Gastroesophageal sphincter (tissue), 4 donors: ENCODE data around the gene MITF. TPM values are rescaled to one million over a fixed set of nuclear protein-coding genes. Genes with fewer than 3 reads are reported as not detected.

Source experiments
- ATAC-seq: fragments of 150-250 bp; one replicate; pipeline ENCODE4 v1.9.1; 2016; ENCODE audit warnings: mild to moderate bottlenecking, moderate library complexity
- H3K27ac ChIP-seq, 4 donors: fragments of 200-600 bp; sonication (generic) in 3 of 4; 1 replicate in 3 of 4; 2 replicates in 1 of 4; pipeline ENCODE4 v1.5.1; 2016 to 2019
- H3K27me3 ChIP-seq: fragments of 200-600 bp; sonication (generic); one replicate; pipeline ENCODE4 v1.5.1; 2019
- H3K36me3 ChIP-seq, 2 donors: fragments of 200-600 bp; sonication (generic); one replicate each; pipeline ENCODE4 v1.5.1; 2019; ENCODE audit warnings: control low read depth in 1 of 2
- H3K4me1 ChIP-seq, 3 donors: fragments of 200-600 bp; sonication (generic); 1 replicate in 2 of 3; 2 replicates in 1 of 3; pipeline ENCODE4 v1.5.1; 2016 to 2019; ENCODE audit warnings: control low read depth in 2 of 3
- H3K4me3 ChIP-seq, 2 donors: fragments of 200-600 bp; sonication (generic); one replicate each; pipeline ENCODE4 v1.5.1; 2019; ENCODE audit warnings: mild to moderate bottlenecking in 1 of 2, moderate library complexity in 1 of 2
- H3K9me3 ChIP-seq, 3 donors: fragments of 200-600 bp; sonication (generic); one replicate each; pipeline ENCODE4 v1.5.1; 2017 to 2019; ENCODE audit warnings: control low read depth in 2 of 3
- EP300 ChIP-seq: sonication (generic); formaldehyde crosslinking; IDR thresholded peaks from one replicate; pipeline ENCODE4 v1.6.1; 2017; ENCODE audit warnings: antibody characterized with exemption, mild to moderate bottlenecking
- POLR2A ChIP-seq, 2 donors: fragments of 450-650 bp; IDR thresholded peaks; one replicate each; pipeline ENCODE4 v1.6.1; 2017; ENCODE audit warnings: antibody characterized with exemption in 2 of 2, mild to moderate bottlenecking in 2 of 2, moderate library complexity in 1 of 2
- POLR2AphosphoS5 ChIP-seq: sonication (generic); formaldehyde crosslinking; IDR thresholded peaks from one replicate; pipeline ENCODE4 v1.6.1; 2017; ENCODE audit warnings: antibody characterized with exemption
- WGBS, 2 donors: methylation state at CpG; one replicate each; pipeline ENCODE4 v1.1.5; 2018; ENCODE audit warnings: low coverage in 1 of 2; 5-methylcytosine and 5-hydroxymethylcytosine counted together
- total RNA-seq, 4 donors: library from RNA; depleted of rRNA; stranded (reverse); fragments of >200 nt; gene quantifications; one replicate each; pipeline ENCODE4 v1.1.0, GENCODE V29; 2016
- TF ChIP-seq, protein P1 (sequence below), 4 experiments: fragments of 200-600 bp in 2 of 4; fragments of 450-650 bp in 2 of 4; sonication (generic) in 1 of 4; IDR thresholded peaks; one replicate each; pipeline ENCODE4 v1.5.1; 2017 to 2019; ENCODE audit warnings: antibody characterized with exemption in 4 of 4, mild to moderate bottlenecking in 2 of 4, moderate library complexity in 2 of 4

MITF gene
- total RNA-seq, 4 donors from 2014 or later: 44.8 to 86.8 (median 77.9) TPM

DNA sequence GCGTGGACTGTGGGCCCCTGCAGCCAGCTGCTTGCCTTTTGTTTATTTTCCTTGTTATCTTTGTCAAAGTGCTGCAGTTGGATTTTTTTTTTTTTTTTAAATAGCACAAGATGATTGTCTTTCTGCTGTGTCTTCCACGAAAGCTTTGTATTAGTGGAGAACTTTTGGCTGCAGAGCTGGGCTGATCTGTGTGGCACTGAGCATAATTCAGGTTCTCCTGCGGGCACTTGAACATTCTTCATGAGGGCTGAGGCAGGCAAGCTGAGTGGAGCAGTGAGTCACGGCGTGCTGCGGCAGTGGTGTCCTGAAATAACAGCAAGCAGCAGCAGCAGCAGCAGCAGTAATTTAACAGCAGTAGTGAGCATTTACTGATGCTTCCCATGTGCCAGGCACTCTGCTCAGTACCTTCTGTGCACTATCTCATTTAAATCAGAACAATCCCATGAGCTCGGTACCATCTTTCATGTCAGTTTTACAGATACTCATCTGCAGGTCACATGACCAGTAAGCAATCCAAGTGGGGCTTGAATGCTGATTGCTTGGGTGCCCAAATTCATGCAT lies 45.8 kb downstream of the MITF start:
- H3K4me1 ChIP-seq: peaks cover 24 to 90% (median 28%) of the 10 kb centered on the region in 3 donors
- no peaks in the 10 kb centered on the region for H3K9me3 ChIP-seq
- peak overlapping the region; percentile 62 to 85 (median 70) for H3K27ac ChIP-seq
- H3K27me3 ChIP-seq: no peaks in the 10 kb centered on the region
- no peak overlapping the region for H3K4me3 ChIP-seq
- ATAC-seq: peak; percentile 70
- 33 to 42% methylated on average over 4 to 7 of the region's 7 CpGs for WGBS, 2 donors
- TF ChIP-seq POLR2AphosphoS5 (peak; percentile 50), POLR2A (IDR thresholded peaks at IDR 0.05) (no peak)
- H3K36me3 ChIP-seq: no peaks in the 10 kb centered on the region

DNA sequence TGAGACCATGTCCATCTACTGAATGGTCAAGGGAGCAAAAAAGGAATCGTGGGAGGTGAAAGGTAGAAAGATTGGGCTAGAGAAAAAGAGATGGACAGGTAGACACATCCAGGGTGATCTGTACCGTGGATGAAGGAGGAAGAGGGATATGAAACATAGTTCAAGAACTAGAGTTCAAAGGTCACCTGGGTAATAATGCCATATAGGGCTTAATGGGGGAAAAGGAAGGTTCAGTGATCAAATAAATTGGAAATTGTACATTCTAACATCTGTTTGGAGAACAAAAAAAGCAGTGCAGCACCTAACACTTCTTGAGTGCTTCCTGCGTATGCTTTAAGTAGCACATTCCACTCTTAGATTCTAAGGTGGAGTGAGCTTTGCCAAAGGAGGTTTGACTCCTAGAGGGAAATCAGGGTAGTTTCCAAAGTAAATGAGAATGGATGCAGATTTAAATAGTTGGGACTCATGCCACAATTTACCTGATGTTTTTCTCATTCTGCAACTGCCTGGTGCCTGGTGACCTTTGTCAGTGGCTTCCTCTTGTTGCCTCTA lies 46.6 kb downstream of the MITF start:
- Histone ChIP-seq H3K27me3 (no peaks in the 10 kb centered on the region), H3K27ac (peak overlapping the region; percentile 62 to 85 (median 70)), H3K36me3 (no peaks in the 10 kb centered on the region), H3K4me1 (peaks cover 25 to 93% (median 27%) of the 10 kb centered on the region in 3 donors), H3K9me3 (no peaks in the 10 kb centered on the region), H3K4me3 (no peak overlapping the region)
- ATAC-seq: no peak
- TF ChIP-seq EP300: no peak
- TF ChIP-seq, protein P1, sequence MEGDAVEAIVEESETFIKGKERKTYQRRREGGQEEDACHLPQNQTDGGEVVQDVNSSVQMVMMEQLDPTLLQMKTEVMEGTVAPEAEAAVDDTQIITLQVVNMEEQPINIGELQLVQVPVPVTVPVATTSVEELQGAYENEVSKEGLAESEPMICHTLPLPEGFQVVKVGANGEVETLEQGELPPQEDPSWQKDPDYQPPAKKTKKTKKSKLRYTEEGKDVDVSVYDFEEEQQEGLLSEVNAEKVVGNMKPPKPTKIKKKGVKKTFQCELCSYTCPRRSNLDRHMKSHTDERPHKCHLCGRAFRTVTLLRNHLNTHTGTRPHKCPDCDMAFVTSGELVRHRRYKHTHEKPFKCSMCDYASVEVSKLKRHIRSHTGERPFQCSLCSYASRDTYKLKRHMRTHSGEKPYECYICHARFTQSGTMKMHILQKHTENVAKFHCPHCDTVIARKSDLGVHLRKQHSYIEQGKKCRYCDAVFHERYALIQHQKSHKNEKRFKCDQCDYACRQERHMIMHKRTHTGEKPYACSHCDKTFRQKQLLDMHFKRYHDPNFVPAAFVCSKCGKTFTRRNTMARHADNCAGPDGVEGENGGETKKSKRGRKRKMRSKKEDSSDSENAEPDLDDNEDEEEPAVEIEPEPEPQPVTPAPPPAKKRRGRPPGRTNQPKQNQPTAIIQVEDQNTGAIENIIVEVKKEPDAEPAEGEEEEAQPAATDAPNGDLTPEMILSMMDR (IDR thresholded peaks at IDR 0.05): no peak
- no peak for TF ChIP-seq POLR2A (IDR thresholded peaks at IDR 0.05)
- no peak for TF ChIP-seq POLR2AphosphoS5
- 33 to 76% methylated on average over 2 to 3 of the region's 3 CpGs for WGBS, 2 donors

DNA sequence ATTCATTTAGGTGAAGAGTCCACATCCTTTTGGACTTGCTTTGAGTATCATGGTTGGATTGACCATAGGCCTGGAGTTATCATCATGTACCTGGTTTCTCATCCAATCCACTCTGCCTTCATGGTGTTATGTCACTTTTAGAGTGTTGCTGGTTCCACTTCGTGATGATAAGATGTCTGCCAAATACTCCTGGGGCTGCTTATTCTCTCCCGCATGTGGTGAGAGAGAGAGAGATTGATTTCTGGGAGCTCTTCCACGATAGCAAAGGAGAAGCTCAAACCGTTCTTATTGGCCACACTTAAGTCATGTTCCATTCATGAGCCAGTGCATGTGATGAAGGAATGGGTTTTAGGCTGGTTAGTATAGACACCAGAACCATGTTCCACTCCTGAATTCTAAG lies 47.6 kb downstream of the MITF start:
- Histone ChIP-seq H3K36me3 (no peaks in the 10 kb centered on the region), H3K4me3 (no peak overlapping the region), H3K4me1 (peaks cover 29 to 93% (median 32%) of the 10 kb centered on the region in 3 donors), H3K27ac (peak overlapping the region; percentile 62 to 85 (median 70)), H3K9me3 (no peaks in the 10 kb centered on the region), H3K27me3 (no peaks in the 10 kb centered on the region)
- TF ChIP-seq EP300 (no peak), POLR2A (IDR thresholded peaks at IDR 0.05) (no peak)
- TF ChIP-seq, protein P1 (IDR thresholded peaks at IDR 0.05): no peak
- no peak for ATAC-seq
- WGBS, 2 donors: 32% methylated on average over 4 of the region's 4 CpGs; no CpG with 5 or more reads in 1 of the 2 donors

DNA sequence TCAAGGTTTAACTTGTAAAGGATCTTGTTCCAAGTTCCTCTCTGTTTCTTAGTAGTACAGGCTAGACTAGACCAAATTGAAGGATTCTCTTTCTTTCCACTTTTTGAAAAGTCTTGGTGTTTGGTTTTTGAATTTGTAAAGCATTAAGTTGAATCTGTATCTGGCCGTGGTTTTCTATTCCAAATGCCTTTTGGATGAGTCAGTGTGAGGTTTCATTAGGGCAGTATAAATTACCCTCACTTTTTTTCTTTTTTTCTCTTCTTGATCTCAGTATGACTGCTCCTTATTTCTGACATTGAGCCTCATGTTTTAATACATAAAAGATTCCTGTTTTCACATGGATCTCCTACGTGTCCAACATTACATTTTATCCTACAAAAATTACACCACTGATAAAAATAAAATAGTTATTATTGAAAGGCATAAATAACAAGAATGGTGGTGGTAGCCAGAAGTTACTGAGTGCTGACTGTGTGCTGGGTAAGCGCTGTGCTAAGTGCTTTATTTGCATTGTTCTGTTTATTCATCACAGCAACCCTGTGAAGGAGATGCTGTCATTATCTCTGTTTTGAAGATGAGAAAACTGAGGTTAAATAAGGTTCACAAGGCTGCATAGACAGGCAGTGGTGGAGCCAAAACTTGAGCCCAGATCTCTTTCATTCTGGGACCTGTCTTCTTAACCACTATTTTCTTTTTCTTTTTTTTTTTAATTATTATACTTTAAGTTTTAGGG lies 48.3 kb downstream of the MITF start:
- ATAC-seq: peak; percentile 55
- 29 to 30% methylated on average over 3 of the region's 3 CpGs for WGBS, 2 donors
- H3K4me3 ChIP-seq: no peak overlapping the region
- no peaks in the 10 kb centered on the region for H3K9me3 ChIP-seq
- TF ChIP-seq POLR2AphosphoS5 (no peak), POLR2A (IDR thresholded peaks at IDR 0.05) (no peak), EP300 (no peak)
- TF ChIP-seq, protein P1 (IDR thresholded peaks at IDR 0.05): no peak
- no peaks in the 10 kb centered on the region for H3K36me3 ChIP-seq
- no peaks in the 10 kb centered on the region for H3K27me3 ChIP-seq
- peaks cover 33 to 93% (median 36%) of the 10 kb centered on the region in 3 donors for H3K4me1 ChIP-seq
- H3K27ac ChIP-seq: peak overlapping the region; percentile 62 to 85 (median 70)

DNA sequence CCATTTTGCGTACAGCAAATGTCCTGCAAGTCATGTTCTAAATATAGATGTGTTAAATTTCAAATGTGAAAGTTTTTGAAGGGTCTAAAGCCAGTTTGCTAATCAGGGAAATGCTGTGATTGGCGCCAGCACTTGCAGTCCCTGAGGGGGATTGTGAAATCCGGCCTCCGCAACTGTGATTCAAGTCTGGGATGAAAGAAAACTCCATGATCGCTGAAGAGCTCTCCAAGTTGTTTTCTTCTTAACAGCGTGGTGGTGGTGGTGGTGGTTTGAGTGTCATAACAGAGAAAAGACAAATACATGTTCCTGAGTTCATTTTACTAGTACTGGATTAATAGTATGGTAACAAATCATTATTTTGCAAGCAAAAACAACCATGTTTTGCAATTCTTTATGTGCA lies 51.8 kb downstream of the MITF start:
- peak; percentile 65 for TF ChIP-seq POLR2AphosphoS5
- TF ChIP-seq POLR2A (IDR thresholded peaks at IDR 0.05): no peak
- Histone ChIP-seq H3K4me1 (peaks cover 18 to 77% (median 25%) of the 10 kb centered on the region in 3 donors), H3K36me3 (no peaks in the 10 kb centered on the region), H3K9me3 (no peaks in the 10 kb centered on the region), H3K4me3 (no peak overlapping the region), H3K27ac (peak overlapping the region in 3 of 4 donors; percentile 21 to 62 (median 44)), H3K27me3 (no peaks in the 10 kb centered on the region)
- peak; percentile 80 for ATAC-seq
- 44 to 59% methylated on average over 5 to 6 of the region's 6 CpGs for WGBS, 2 donors
